GM19043 (cell line): ENCODE results near the gene DCAF8L2.
"Not testable (repeated sequence)": the region's sequence is repeated elsewhere in the genome, so short reads cannot be mapped to it uniquely, and the experiment has no call there.

Experiments
- ATAC-seq: cut with Tn5 transposase; IDR thresholded peaks from one replicate; pipeline ENCODE4 v1.9.1; 2021; ENCODE audit warnings: low read depth; ENCODE audit not compliant: unreplicated experiment

Gene DCAF8L2

DNA sequence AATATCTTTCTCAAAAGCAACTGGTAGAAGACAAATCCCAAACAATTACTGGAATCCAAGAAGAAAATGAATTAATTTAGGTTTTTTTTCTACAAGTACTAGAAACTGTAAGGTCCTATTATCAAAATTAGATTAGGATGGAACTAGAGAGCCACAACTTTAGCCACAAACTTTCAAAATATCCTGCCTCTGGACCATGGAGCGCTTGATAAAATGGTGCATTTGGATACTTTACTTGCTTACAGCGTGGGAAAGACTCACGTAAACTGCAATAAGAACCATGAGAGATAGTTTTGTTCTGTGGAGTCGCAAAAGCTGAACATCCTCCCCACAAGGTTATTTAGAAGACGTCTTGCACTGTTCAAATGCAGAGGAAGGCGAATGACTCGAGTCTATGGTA lies at the start of gene DCAF8L2:
TSS of gene DCAF8L2 (plus strand) at position 301 of the 400 bp plus-strand sequence. CDS start 156,552 bp downstream, outside the sequence.
- no peak for ATAC-seq

DNA sequence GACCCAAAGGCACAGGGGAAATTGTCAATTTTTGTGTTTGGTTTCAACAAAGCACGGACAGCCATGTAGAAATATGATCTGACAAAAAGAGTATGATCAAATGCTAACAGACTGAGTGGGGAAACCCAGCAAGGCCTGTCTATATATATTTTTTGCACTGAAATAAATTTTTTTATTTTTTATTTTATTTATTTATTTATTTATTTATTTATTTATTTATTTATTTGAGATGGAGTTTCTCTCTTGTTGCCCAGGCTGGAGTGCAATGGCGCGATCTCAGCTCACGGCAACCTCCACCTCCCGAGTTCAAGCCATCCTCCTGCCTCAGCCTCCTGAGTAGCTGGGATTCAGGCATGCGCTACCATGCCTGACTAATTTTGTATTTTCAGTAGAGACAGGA lies 49.0 kb upstream of the DCAF8L2 start:
- not testable (repeated sequence) for ATAC-seq

DNA sequence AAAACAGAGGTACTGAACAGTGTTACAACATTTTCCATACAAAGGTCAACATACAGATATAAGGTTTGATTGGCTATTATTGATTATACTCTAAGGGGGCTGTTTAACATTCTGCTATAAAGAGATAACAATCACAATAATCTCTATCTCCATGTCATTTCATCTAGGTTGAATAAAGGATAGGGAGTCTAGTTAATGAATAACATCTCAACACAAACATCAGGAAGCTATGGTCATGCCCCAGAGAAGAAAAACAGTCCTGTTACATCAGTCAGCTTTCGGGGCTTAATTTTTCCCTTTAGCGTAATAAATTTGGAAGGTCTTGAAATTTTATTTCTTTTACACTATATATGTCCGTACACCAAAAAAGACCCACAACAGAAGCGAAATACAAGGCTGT lies 41.5 kb upstream of the DCAF8L2 start:
- no peak for ATAC-seq

- ATAC-seq, result no peak
These were observed 40.5 kb upstream of the DCAF8L2 start for GRCh38 chrX:27549688-27550087.

DNA sequence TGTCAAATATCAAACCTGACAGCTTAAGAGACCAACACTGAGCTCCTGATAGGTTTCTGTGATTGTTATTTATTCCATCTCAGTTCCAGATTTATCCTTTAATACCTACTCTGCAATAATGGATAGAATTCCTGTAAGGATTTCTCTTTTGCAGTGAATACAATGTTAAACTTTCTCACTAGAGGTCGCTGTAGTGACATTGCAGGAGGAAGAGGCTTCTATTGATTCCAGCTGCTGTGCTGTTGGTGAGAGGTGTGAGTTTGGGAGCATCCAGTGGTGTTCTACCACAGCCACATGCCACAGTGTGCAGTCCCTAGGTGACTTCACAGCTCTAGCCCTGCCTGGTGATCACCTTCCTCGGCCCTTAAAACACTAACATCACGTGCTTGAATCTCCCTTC lies 34.6 kb upstream of the DCAF8L2 start:
- ATAC-seq, result no peak

- ATAC-seq, result no peak
These were observed 24.2 kb upstream of the DCAF8L2 start for GRCh38 chrX:27565992-27566391.

GRCh38 chrX:27571164-27571563 lies 19.0 kb upstream of the DCAF8L2 start:
- ATAC-seq, result no peak

- ATAC-seq, result no peak
These were observed 14.6 kb upstream of the DCAF8L2 start for GRCh38 chrX:27575565-27575964.

DNA sequence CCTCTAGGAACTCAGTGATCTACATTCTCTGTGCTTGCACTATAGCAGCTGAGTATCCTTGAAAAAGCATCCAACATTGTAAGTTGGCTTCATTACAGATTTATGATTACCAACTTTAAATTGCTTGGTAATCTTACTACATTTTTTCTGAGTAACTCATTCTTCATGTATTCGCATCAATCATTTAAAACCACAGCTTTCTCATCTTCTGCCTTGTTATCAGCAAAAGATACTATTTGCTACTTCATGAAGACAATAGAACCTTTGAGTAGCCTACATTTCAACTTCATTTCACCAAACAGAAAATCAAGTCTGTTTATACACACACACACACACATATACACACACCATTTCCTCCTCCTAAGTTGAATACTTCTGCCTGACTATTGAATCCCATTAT lies 6.2 kb upstream of the DCAF8L2 start:
- no peak for ATAC-seq

GRCh38 chrX:27591938-27592337 lies 1.8 kb downstream of the DCAF8L2 start:
- no peak for ATAC-seq

GRCh38 chrX:27597508-27597907 lies 7.4 kb downstream of the DCAF8L2 start:
- ATAC-seq, result no peak

GRCh38 chrX:27598312-27598711 lies 8.2 kb downstream of the DCAF8L2 start:
- ATAC-seq, result no peak

GRCh38 chrX:27599928-27600327 lies 9.8 kb downstream of the DCAF8L2 start:
- no peak for ATAC-seq

DNA sequence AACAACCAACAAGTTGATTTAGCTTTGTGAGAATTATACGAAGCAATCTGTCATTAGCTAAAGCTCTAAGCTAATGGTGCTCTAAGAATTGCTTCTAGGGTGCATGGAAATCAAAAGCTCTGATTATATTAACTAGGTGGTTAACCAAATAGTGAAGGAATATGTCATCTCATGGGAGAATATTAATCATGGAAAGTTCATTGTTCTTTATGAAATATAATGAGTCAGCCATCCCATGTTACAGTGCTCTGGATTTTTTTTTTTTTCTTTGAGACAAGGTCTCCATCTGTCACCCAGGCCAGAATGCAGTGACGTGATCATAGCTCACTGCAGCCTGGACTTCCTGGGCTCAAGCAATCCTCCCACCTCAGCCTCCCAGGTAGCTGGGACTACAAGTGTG lies 10.5 kb downstream of the DCAF8L2 start:
- no peak for ATAC-seq

- no peak for ATAC-seq
These were observed 18.5 kb downstream of the DCAF8L2 start for GRCh38 chrX:27608671-27609070.

- no peak for ATAC-seq
These were observed 29.3 kb downstream of the DCAF8L2 start for GRCh38 chrX:27619459-27619858.

DNA sequence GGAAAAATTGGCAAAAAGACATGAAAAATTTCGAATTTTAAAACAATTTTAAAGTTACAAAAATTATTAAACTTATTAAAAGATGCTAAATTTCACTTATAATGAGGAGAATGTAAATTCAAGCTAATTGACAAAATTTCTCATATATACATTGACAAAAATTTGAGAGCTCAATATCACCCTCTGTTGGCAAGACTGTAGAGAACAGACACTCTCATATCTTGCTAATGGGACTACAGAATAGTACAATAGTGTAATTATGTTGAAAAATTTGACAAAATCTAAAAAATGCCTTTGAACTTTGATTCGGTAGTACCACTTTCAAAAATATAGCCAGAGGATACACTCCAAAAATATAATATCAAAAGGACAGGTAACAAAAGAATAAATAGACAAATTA lies 29.8 kb downstream of the DCAF8L2 start:
- no peak for ATAC-seq

- ATAC-seq, result no peak
These were observed 32.7 kb downstream of the DCAF8L2 start for GRCh38 chrX:27622883-27623282.

DNA sequence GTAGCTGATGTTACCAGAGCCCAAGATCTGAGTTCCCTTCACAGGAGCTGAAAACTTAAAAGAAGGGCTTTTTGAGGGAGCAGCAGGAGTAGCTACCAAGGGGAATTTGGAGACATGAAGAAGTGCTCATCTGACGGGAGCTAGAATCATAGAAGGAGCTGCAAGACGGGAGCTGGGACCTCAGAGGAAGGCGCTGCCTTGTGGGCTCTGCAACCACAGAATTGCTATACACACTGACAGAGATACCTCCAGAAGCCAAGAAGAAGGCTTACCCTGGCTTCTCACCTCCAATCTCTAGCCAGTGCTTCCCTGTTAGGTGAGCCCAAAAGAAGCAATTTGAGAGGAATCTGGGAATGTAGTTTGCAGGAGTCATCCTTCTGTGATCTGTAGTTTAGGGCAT lies 35.9 kb downstream of the DCAF8L2 start:
- ATAC-seq, result no peak

DNA sequence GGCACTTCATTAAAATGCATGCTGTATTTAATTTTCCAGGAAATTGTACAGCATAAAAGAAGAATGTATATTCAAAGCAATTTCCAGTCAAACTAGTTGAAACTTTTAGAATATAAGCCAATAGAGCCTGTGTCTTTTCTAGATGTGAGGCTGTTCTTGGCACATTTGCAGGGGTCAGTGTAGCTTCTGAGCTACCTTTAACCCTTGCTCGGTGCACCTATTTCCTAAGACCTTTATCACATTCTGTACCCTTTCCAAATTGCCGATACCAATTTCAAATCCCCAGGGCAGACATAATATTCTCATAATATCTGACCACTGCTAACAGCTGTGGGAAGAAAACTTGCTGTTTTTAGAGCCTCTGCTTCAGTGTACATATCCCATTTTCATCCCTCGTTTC lies 43.2 kb downstream of the DCAF8L2 start:
- no peak for ATAC-seq

DNA sequence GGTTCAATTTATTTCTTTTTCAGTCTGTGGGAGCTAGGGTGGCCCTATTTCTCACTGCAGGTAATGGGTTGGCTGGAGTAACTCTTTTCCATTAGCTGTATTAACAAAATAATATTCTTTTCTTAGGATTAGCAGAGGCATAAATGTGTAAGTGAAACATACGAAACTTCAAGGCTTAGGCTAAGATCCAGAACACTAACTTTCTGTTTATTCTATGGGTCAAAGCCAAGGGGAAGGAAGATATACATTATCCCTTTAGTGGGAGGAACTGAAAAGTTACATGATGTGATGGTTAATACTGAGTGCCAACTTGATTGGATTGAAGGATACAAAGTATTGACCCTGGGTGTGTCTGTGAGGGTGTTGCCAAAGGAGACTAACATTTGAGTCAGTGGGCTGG lies 66.4 kb downstream of the DCAF8L2 start:
- ATAC-seq, result no peak

- ATAC-seq, result no peak
These were observed 70.7 kb downstream of the DCAF8L2 start for GRCh38 chrX:27660878-27661277.

DNA sequence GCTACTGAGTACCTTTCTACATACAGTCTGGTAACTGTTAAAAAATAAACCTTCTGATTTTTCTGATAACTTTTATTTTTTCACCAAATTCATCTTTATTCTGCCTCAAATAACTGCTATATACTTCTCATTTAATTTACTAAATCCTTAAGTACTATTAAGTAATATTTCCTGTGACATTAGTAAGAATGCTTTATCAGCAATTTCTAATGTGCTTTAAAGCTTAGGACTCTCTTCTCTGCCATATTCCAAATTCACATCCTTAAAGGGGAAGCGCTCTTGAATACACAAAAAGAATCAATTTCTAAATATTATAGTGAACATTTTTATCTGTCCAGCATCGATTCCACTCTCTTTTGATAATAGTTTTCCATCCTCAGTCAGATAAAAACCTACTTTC lies 81.1 kb downstream of the DCAF8L2 start:
- ATAC-seq, result no peak
